Astrocyte of the cerebellum (primary cell): ENCODE results near the gene RGS7BP.

Source experiments
- DNase-seq: peaks from one replicate; pipeline ENCODE4 v3.0.0-alpha.2; 2011; ENCODE audit warnings: low read depth
- H3K4me3 ChIP-seq: 2 replicates; pipeline ENCODE4 v1.5.1; 2011; ENCODE audit warnings: mild to moderate bottlenecking, low read depth, low read length, moderate library complexity
- CTCF ChIP-seq: IDR thresholded peaks from 2 replicates; pipeline ENCODE4 v1.5.1; 2012; ENCODE audit warnings: low read length, low read depth, moderate library complexity, mild to moderate bottlenecking; ENCODE audit errors: missing control alignments
- in situ Hi-C: cut with HindIII; loops from 2 replicates; pipeline ENCODE4 v1.10.0; 2017; ENCODE audit warnings: low sequenced_read_pairs

Gene RGS7BP

DNA sequence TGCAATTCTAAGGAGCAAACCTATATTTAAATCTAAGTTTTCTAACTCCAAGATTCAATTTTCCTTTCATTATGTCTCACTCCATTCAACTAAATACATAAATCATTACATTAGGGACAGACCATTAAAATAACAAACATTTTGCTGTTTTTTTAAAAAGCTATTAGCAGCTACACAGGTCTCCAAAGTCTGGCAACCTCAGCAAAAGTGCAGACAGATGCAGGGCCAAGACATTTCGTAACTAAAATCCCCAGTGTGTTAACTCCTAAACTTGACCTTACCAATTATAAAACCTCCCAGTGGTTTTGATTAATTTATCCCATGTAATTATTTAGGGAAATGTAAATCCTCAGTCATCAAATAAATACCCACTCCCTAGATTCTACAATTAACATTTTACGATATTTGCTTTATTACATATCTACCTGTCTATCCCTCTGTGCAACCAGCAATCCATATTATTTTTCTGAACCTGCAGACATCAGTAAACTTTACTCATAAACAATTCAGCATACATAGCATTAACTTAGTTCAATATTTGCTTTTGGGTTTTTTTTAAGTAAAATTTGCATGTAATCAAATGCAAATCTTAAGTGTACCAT is 64.7 kb downstream of the RGS7BP start:
- H3K4me3 ChIP-seq: no peak overlapping the region
- no peak for DNase-seq
- in situ Hi-C loops: no loop called here
- no peak for TF ChIP-seq CTCF

- DNase-seq: no peak
- in situ Hi-C loops: no loop called here
- no peak for TF ChIP-seq CTCF
- H3K4me3 ChIP-seq: no peak overlapping the region
Observed at GRCh38 chr5:64575561-64575960, 69.7 kb downstream of the RGS7BP start.

DNA sequence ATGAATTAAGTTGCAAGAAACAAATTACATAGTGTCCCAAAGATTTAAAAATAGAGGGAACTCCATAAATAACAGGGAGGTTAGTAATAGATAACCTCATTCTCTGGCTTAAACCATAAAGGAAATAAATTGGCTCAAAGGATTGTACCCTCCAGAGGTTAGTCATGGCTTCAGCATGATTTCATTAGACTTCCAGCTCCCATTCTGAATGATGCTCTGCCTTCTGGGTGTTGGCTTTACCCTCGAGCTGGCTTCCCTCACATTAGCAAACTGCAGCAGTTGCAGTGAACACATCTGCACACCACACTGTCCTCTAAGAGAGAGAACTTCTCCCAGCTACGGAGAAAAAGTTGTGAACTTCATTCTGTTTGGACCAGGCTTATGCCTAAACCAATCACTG is 70.4 kb downstream of the RGS7BP start:
- in situ Hi-C loops: no loop called here
- DNase-seq: no peak
- H3K4me3 ChIP-seq: no peak overlapping the region
- no peak for TF ChIP-seq CTCF

GRCh38 chr5:64585646-64586045 is 79.8 kb downstream of the RGS7BP start:
- in situ Hi-C loops: no loop called here
- H3K4me3 ChIP-seq: no peak overlapping the region
- no peak for TF ChIP-seq CTCF
- no peak for DNase-seq

GRCh38 chr5:64587370-64587769 is 81.6 kb downstream of the RGS7BP start:
- no peak for DNase-seq
- H3K4me3 ChIP-seq: no peak overlapping the region

DNA sequence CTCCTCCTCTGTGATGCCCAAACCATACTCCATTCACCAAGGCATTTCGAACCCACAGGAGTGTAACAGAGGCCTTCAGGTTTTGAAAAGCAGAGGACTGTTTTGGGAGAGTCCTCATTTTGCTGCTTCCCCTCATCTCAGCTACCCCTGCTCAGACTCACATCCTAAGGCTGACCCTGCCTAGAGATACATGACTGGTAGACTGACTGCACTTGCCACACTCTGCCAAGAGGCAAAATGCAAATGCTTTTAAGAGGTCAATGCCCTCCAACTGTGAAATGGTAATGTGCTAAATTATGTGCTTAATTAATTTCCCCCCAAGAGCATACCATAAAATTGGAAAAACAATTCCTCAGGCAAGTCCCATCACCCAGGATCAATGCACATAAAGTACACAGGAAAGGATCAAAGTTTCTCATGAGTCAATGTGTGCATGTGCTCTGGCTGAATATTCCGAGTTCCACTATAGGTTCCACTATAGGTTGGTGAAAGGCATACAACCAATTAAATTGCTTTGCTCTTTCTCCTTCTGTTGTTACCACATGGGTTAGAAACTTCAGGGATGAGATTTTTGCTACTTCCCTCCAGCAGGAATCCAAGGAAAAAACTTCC is 87.0 kb downstream of the RGS7BP start:
- in situ Hi-C loops: no loop called here

More at GRCh38 chr5:64587370-64587769, 81.6 kb downstream of the RGS7BP start:
- in situ Hi-C loops: no loop called here
- no peak for TF ChIP-seq CTCF

More for the DNA sequence above, 87.0 kb downstream of the RGS7BP start:
- no peak overlapping the region for H3K4me3 ChIP-seq
- no peak for DNase-seq
- TF ChIP-seq CTCF: no peak
